HEK293 (cell line): ENCODE results near the gene SLC9A9.

Experiments
- CTCF ChIA-PET: fragments of 350-600 bp; formaldehyde crosslinking; extraction: SDS; loops from one replicate; lab custom pipeline; 2021; ENCODE audit warnings: antibody characterized with exemption; lab: Yijun Ruan, JAX
- POLR2A ChIA-PET: fragments of 300-600 bp; formaldehyde crosslinking; extraction: SDS; loops from one replicate; lab custom pipeline; 2020; ENCODE audit warnings: antibody characterized with exemption, inconsistent platforms; lab: Yijun Ruan, JAX
- H3K27ac ChIP-seq: fragments of 200-500 bp; sonication (Bioruptor generic); 2 replicates; pipeline ENCODE4 v1.5.1; 2014; ENCODE audit warnings: low read depth, low read length, control low read depth, inconsistent platforms; ENCODE audit errors: extremely low read depth
- H3K36me3 ChIP-seq, 2 experiments: fragments of 200-500 bp in 1 of 2; sonication (Bioruptor generic) in 1 of 2; 1 replicate in 1 of 2; 2 replicates in 1 of 2; pipeline ENCODE4 v1.5.1; 2014 to 2017; ENCODE audit warnings: inconsistent platforms in 2 of 2, low read length in 2 of 2; ENCODE audit not compliant: control insufficient read depth in 2 of 2, insufficient read depth in 1 of 2
- H3K4me1 ChIP-seq: fragments of 200-500 bp; sonication (Bioruptor generic); 2 replicates; pipeline ENCODE4 v1.5.1; 2014; ENCODE audit warnings: mild to moderate bottlenecking, low read length, inconsistent platforms; ENCODE audit not compliant: control insufficient read depth, insufficient read depth
- H3K4me3 ChIP-seq: 2 replicates; pipeline ENCODE4 v1.5.1; 2011; ENCODE audit warnings: low read depth, mild to moderate bottlenecking, control low read depth, low read length, moderate library complexity
- H3K9me3 ChIP-seq: fragments of 200-500 bp; sonication (Bioruptor generic); 2 replicates; pipeline ENCODE4 v1.5.1; 2014; ENCODE audit warnings: low read depth, low read length, inconsistent platforms; ENCODE audit not compliant: control insufficient read depth, insufficient read depth
- GLIS2 ChIP-seq: fragments of 450-650 bp; formaldehyde crosslinking; IDR thresholded peaks from 2 replicates; pipeline ENCODE4 v1.5.1; 2016; ENCODE audit warnings: missing biosample characterization, missing genetic modification characterization
- WT1 ChIP-seq: fragments of 450-650 bp; formaldehyde crosslinking; IDR thresholded peaks from 2 replicates; pipeline ENCODE4 v1.5.1; 2016; ENCODE audit warnings: missing biosample characterization, missing genetic modification characterization
- ZBTB8A ChIP-seq: fragments of 450-650 bp; formaldehyde crosslinking; IDR thresholded peaks from 2 replicates; pipeline ENCODE4 v1.5.1; 2016; ENCODE audit warnings: missing biosample characterization, missing genetic modification characterization
- ZFP41 ChIP-seq: fragments of 450-650 bp; formaldehyde crosslinking; IDR thresholded peaks from 2 replicates; pipeline ENCODE4 v1.5.1; 2016; ENCODE audit warnings: missing biosample characterization, missing genetic modification characterization, borderline replicate concordance
- ZNF10 ChIP-seq: fragments of 450-650 bp; formaldehyde crosslinking; IDR thresholded peaks from 2 replicates; pipeline ENCODE4 v1.5.1; 2017; ENCODE audit warnings: missing biosample characterization, missing genetic modification characterization
- ZNF112 ChIP-seq: fragments of 450-650 bp; formaldehyde crosslinking; IDR thresholded peaks from 2 replicates; pipeline ENCODE4 v1.5.0; 2017; ENCODE audit warnings: missing biosample characterization, missing genetic modification characterization
- ZNF132 ChIP-seq: fragments of 450-650 bp; formaldehyde crosslinking; IDR thresholded peaks from 2 replicates; pipeline ENCODE4 v1.5.1; 2017; ENCODE audit warnings: missing biosample characterization, missing genetic modification characterization, borderline replicate concordance
- ZNF157 ChIP-seq: fragments of 450-650 bp; formaldehyde crosslinking; IDR thresholded peaks from 2 replicates; pipeline ENCODE4 v1.5.1; 2016; ENCODE audit warnings: missing biosample characterization, missing genetic modification characterization
- ZNF16 ChIP-seq: fragments of 450-650 bp; formaldehyde crosslinking; IDR thresholded peaks from 2 replicates; pipeline ENCODE4 v1.5.1; 2016; ENCODE audit warnings: low read depth, missing biosample characterization, missing genetic modification characterization
- ZNF184 ChIP-seq: fragments of 450-650 bp; IDR thresholded peaks from 2 replicates; pipeline ENCODE4 v1.5.1; 2018; ENCODE audit warnings: missing biosample characterization, mild to moderate bottlenecking, missing genetic modification characterization
- ZNF2 ChIP-seq: fragments of 450-650 bp; formaldehyde crosslinking; IDR thresholded peaks from 2 replicates; pipeline ENCODE4 v1.5.1; 2016; ENCODE audit warnings: missing biosample characterization, missing genetic modification characterization
- ZNF274 ChIP-seq, 2 experiments: fragments of 200-500 bp in 1 of 2; fragments of 450-650 bp in 1 of 2; sonication (Bioruptor generic) in 1 of 2; formaldehyde crosslinking in 1 of 2; IDR thresholded peaks; 2 replicates each; pipeline versions ENCODE4 v1.5.1 to v1.6.1; 2014 to 2016; ENCODE audit warnings: borderline replicate concordance in 1 of 2, inconsistent platforms in 1 of 2, low read length in 1 of 2, missing biosample characterization in 1 of 2, missing genetic modification characterization in 1 of 2
- ZNF366 ChIP-seq: fragments of 450-650 bp; formaldehyde crosslinking; conservative IDR thresholded peaks from 2 replicates; pipeline ENCODE4 v1.5.1; 2016; ENCODE audit warnings: missing biosample characterization, missing genetic modification characterization
- ZNF555 ChIP-seq: fragments of 450-650 bp; formaldehyde crosslinking; conservative IDR thresholded peaks from 2 replicates; pipeline ENCODE4 v1.5.1; 2017; ENCODE audit warnings: missing biosample characterization, mild to moderate bottlenecking, missing genetic modification characterization, inconsistent platforms
- ZNF660 ChIP-seq: fragments of 450-650 bp; IDR thresholded peaks from 2 replicates; pipeline ENCODE4 v1.5.1; 2018; ENCODE audit warnings: missing biosample characterization, mild to moderate bottlenecking, missing genetic modification characterization
- ZNF701 ChIP-seq: fragments of 450-650 bp; formaldehyde crosslinking; IDR thresholded peaks from 2 replicates; pipeline ENCODE4 v1.5.1; 2016; ENCODE audit warnings: missing biosample characterization, missing genetic modification characterization
- ZSCAN30 ChIP-seq: fragments of 450-650 bp; IDR thresholded peaks from 2 replicates; pipeline ENCODE4 v1.5.1; 2018; ENCODE audit warnings: missing biosample characterization, mild to moderate bottlenecking, missing genetic modification characterization, moderate library complexity
- TF ChIP-seq, protein P1 (sequence below): fragments of 450-650 bp; formaldehyde crosslinking; IDR thresholded peaks from 2 replicates; pipeline ENCODE4 v1.5.1; 2016; ENCODE audit warnings: missing biosample characterization, missing genetic modification characterization
- TF ChIP-seq, protein P2 (sequence below): fragments of 450-650 bp; formaldehyde crosslinking; IDR thresholded peaks from 2 replicates; pipeline ENCODE4 v1.5.1; 2016; ENCODE audit warnings: missing biosample characterization, missing genetic modification characterization, borderline replicate concordance
- TF ChIP-seq, protein P3 (sequence below): sonication (generic); formaldehyde crosslinking; IDR thresholded peaks from 2 replicates; pipeline ENCODE4 v1.8.1; 2022; ENCODE audit warnings: mild to moderate bottlenecking, moderate library complexity, missing genetic modification reagents

Gene SLC9A9

DNA sequence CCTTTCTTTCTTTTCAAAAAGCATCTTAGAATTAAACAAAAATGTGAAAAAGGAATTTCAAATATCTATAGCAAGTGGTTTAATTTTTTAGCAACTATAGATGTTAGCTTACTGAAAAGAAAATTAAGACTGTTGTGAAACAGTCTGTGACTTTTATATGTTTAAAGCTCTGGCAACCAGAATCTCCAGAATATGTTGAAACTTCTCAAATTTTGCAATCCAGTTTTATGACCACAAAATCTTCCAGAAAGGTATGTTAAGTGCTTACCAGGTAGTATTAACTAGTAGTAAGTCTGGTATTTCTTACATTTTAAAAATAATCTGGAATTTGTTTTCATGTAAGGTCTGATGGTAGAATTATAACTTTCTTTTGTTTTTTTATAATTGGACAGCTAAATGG is 235.0 kb downstream of the SLC9A9 start:
- CTCF ChIA-PET, result interaction anchor here (0.7 kb wide), 1 partner anchor 56 kb away, joined by 3 read pairs; no protein-coding TSS in a partner anchor
- H3K36me3 ChIP-seq, result no peaks in the 10 kb centered on the region
- POLR2A ChIA-PET, result no interaction called here
- H3K9me3 ChIP-seq, result no peaks in the 10 kb centered on the region
- no peak for TF ChIP-seq ZNF16 (tag by site-specific recombination)
- TF ChIP-seq ZNF660 (tag by site-specific recombination), result no peak
- no peak for TF ChIP-seq ZNF132 (tag by site-specific recombination)
- no peak for TF ChIP-seq ZNF157 (tag by site-specific recombination)
- TF ChIP-seq WT1 (tag by site-specific recombination), result no peak
- no peak for TF ChIP-seq ZNF366 (tag by site-specific recombination)
- no peak for TF ChIP-seq ZBTB8A (tag by site-specific recombination)
- TF ChIP-seq ZNF184 (tag by site-specific recombination), result no peak
- no peak for TF ChIP-seq ZSCAN30 (tag by site-specific recombination)
- no peak for TF ChIP-seq ZNF10 (tag by site-specific recombination)
- TF ChIP-seq ZNF2, result no peak
- no peak for TF ChIP-seq ZNF112 (tag by site-specific recombination)
- TF ChIP-seq, protein P1, sequence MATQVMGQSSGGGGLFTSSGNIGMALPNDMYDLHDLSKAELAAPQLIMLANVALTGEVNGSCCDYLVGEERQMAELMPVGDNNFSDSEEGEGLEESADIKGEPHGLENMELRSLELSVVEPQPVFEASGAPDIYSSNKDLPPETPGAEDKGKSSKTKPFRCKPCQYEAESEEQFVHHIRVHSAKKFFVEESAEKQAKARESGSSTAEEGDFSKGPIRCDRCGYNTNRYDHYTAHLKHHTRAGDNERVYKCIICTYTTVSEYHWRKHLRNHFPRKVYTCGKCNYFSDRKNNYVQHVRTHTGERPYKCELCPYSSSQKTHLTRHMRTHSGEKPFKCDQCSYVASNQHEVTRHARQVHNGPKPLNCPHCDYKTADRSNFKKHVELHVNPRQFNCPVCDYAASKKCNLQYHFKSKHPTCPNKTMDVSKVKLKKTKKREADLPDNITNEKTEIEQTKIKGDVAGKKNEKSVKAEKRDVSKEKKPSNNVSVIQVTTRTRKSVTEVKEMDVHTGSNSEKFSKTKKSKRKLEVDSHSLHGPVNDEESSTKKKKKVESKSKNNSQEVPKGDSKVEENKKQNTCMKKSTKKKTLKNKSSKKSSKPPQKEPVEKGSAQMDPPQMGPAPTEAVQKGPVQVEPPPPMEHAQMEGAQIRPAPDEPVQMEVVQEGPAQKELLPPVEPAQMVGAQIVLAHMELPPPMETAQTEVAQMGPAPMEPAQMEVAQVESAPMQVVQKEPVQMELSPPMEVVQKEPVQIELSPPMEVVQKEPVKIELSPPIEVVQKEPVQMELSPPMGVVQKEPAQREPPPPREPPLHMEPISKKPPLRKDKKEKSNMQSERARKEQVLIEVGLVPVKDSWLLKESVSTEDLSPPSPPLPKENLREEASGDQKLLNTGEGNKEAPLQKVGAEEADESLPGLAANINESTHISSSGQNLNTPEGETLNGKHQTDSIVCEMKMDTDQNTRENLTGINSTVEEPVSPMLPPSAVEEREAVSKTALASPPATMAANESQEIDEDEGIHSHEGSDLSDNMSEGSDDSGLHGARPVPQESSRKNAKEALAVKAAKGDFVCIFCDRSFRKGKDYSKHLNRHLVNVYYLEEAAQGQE (tag by site-specific recombination), result no peak
- TF ChIP-seq GLIS2 (tag by site-specific recombination), result no peak
- TF ChIP-seq, protein P2, sequence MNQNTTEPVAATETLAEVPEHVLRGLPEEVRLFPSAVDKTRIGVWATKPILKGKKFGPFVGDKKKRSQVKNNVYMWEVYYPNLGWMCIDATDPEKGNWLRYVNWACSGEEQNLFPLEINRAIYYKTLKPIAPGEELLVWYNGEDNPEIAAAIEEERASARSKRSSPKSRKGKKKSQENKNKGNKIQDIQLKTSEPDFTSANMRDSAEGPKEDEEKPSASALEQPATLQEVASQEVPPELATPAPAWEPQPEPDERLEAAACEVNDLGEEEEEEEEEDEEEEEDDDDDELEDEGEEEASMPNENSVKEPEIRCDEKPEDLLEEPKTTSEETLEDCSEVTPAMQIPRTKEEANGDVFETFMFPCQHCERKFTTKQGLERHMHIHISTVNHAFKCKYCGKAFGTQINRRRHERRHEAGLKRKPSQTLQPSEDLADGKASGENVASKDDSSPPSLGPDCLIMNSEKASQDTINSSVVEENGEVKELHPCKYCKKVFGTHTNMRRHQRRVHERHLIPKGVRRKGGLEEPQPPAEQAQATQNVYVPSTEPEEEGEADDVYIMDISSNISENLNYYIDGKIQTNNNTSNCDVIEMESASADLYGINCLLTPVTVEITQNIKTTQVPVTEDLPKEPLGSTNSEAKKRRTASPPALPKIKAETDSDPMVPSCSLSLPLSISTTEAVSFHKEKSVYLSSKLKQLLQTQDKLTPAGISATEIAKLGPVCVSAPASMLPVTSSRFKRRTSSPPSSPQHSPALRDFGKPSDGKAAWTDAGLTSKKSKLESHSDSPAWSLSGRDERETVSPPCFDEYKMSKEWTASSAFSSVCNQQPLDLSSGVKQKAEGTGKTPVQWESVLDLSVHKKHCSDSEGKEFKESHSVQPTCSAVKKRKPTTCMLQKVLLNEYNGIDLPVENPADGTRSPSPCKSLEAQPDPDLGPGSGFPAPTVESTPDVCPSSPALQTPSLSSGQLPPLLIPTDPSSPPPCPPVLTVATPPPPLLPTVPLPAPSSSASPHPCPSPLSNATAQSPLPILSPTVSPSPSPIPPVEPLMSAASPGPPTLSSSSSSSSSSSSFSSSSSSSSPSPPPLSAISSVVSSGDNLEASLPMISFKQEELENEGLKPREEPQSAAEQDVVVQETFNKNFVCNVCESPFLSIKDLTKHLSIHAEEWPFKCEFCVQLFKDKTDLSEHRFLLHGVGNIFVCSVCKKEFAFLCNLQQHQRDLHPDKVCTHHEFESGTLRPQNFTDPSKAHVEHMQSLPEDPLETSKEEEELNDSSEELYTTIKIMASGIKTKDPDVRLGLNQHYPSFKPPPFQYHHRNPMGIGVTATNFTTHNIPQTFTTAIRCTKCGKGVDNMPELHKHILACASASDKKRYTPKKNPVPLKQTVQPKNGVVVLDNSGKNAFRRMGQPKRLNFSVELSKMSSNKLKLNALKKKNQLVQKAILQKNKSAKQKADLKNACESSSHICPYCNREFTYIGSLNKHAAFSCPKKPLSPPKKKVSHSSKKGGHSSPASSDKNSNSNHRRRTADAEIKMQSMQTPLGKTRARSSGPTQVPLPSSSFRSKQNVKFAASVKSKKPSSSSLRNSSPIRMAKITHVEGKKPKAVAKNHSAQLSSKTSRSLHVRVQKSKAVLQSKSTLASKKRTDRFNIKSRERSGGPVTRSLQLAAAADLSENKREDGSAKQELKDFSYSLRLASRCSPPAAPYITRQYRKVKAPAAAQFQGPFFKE, result no peak
- no peak for TF ChIP-seq ZNF701 (tag by site-specific recombination)
- TF ChIP-seq ZNF274 (IDR thresholded peaks at IDR 0.05; ENCODE audit: low read length), result no peak
- TF ChIP-seq ZNF274 (tag by site-specific recombination; IDR thresholded peaks at IDR 0.05; ENCODE audit: borderline replicate concordance), result no peak
- TF ChIP-seq ZFP41, result no peak
- TF ChIP-seq, protein P3, sequence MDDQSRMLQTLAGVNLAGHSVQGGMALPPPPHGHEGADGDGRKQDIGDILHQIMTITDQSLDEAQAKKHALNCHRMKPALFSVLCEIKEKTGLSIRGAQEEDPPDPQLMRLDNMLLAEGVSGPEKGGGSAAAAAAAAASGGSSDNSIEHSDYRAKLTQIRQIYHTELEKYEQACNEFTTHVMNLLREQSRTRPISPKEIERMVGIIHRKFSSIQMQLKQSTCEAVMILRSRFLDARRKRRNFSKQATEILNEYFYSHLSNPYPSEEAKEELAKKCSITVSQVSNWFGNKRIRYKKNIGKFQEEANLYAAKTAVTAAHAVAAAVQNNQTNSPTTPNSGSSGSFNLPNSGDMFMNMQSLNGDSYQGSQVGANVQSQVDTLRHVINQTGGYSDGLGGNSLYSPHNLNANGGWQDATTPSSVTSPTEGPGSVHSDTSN (CRISPR knock-in tag), result no peak
- no peak for TF ChIP-seq ZNF555
- no peak overlapping the region for H3K27ac ChIP-seq
- H3K4me3 ChIP-seq, result no peak overlapping the region
- H3K4me1 ChIP-seq, result no peaks in the 10 kb centered on the region
